Lung microvascular endothelial cell (primary cell): ENCODE measurements around the gene CMPK1. TPM values are rescaled to one million over a fixed set of nuclear protein-coding genes. Genes with fewer than 3 reads are reported as not detected.
"Not testable (repeated sequence)": the region's sequence is repeated elsewhere in the genome, so short reads cannot be mapped to it uniquely, and the experiment has no call there.

Experiments
- DNase-seq, 2 donors: peaks; one replicate each; pipeline versions ENCODE4 v3.0.0 to v3.0.0-alpha.2; 2010; ENCODE audit warnings: low read depth in 2 of 2
- total RNA-seq: library from RNA; depleted of rRNA; stranded (reverse); fragments of >200 nt; gene quantifications from 2 replicates; pipeline ENCODE4 v1.2.1, GENCODE V29; 2014

CMPK1 gene
- 71.0 and 80.2 TPM in 2 replicates for total RNA-seq

GRCh38 chr1:47333578-47333921 is at the start of gene CMPK1:
Gene CMPK1, plus strand, starts transcription at chr1:47333790. Its CDS starts 156 bp downstream, at chr1:47333946.
- peak; percentile 86 to 91 for DNase-seq

DNA sequence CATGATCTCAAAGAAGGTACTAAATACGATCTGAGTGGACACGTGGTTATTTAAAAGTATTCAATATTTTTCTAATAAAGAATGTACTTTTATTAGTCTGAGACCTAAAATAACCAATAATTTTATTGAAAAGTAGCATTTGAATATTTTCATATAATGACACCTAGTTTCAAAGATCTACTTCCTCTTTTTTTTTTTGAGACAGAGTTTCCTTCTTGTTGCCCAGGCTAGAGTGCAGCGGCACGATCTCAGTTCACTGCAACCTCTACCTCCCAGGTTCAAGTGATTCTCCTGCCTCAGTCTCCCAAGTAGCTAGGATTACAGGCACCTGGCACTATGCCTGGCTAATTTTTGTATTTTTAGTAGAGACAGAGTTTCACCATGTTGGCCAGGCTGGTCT is 45.5 kb upstream of the CMPK1 start:
- DNase-seq, result not testable (repeated sequence)

DNA sequence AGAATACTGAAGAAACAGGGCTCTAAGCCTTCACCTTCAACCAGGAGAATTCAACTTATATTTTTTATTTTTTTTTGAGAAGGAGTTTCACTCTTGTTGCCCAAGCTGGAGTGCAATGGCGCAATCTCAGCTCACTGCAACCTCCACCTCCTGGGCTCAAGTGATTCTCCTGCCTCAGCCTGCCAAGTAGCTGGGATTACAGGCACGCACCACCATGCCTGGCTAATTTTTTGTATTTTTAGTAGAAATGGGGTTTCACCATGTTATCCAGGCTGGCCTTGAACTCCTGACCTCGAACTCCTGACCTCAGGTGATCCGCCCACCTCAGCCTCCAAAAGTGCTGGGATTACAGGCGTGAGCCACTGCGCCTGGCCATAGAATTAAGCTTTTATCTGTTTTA is 38.7 kb upstream of the CMPK1 start:
- DNase-seq, result not testable (repeated sequence)

- DNase-seq, result no peak
Observed at GRCh38 chr1:47295579-47295978, 38.0 kb upstream of the CMPK1 start.

DNA sequence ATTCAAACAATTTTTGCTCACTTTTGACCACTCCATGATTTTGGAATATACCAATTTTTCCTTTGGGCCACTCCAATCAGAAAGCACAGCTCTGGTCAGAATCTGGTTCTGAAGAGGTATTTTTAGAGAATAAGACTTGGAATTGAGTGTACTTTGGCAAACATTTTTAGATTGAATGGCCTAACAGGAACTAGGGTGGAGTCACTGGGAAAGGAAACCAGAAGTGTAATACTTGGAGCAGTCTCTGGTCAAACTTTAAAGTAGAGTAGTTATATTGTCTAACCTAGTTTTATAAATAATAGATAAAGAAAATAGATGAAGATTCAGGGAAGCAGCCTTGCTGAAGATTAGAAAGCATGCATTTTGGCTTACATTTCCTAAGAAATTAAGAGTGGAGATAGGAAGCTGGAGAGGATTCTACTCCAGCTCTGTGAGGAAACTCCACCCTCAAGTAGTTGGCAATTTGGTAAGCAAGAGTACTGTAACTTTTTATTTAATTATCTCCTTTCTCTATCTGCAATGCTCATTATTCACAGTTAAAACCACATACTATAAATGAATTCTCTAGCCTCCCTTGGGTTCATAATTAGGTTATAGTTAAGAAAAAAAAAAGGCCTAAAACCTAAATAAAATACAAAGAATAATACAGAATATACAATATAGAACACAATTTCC is 35.4 kb upstream of the CMPK1 start:
- DNase-seq, result peak; percentile 26 to 35

- no peak for DNase-seq
Observed at GRCh38 chr1:47302472-47302871, 31.1 kb upstream of the CMPK1 start.

DNA sequence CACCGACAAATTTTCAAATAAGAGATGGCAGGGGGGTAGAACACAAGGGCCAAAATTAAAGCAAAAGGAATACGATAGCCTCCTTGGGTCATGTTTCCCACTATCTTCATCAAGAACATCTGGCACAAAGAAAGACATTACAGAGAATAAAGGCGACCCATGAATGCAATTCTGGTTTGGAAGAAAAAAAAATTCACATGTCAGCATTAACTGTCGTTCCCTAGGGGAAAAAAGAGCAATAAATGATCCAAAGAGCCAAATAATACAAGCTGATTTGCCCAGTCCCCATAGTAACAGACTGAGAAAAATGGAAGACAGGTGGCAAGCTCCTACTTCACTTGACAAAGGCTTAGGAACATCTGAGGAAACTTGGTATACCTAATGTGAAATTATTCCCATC is 24.2 kb upstream of the CMPK1 start:
- DNase-seq, result no peak

- peak; percentile 100 for DNase-seq
Observed at GRCh38 chr1:47313915-47314664, 19.5 kb upstream of the CMPK1 start, which contains the start of gene STIL. Gene STIL, minus strand, starts transcription at chr1:47314147. Its CDS starts 3,828 bp downstream, at chr1:47310319.

DNA sequence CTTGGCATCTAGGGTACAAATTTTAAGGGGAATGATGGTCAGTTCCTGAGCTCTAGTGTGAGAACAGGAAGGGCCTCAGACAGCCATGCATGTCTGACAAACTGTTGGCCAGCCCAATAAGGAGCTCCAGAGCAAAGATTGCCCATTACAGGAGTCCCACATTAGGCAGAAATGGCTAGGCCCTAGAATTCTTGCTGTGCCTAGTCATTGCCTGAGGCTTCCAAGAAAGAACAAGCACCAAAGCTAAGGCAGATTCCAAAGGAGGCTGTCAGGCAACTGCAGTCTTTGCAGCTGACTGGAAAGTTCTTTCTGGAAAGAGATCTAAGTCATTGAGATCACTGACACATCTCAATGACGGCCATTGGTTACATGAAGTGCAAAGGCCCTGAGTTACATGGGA is 15.7 kb upstream of the CMPK1 start:
- peak in 1 of 2 donors; percentile 16 for DNase-seq

DNA sequence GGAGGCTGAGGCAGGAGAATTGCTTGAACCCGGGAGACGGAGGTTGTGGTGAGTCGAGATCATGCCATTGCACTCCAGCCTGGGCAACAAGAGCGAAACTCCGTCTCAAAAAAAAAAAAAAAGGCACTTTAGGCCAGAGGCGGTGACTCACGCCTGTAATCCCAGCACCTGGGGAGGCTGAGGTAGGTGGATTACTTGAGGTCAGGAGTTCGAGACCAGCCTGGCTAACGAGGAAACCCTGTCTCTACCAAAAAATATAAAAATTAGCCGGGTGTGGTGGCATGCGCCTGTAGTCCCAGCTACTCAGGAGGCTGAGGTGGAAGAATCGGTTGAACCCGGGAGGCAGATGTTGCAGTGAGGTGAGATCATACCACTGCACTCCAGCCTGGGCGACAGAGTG is 13.6 kb upstream of the CMPK1 start:
- DNase-seq, result not testable (repeated sequence)

GRCh38 chr1:47323599-47324031 is 10.0 kb upstream of the CMPK1 start:
- DNase-seq, result no peak

- DNase-seq, result no peak
Observed at GRCh38 chr1:47324682-47325081, 8.9 kb upstream of the CMPK1 start.

- DNase-seq, result peak in 1 of 2 donors; percentile 2
Observed at GRCh38 chr1:47325528-47325927, 8.1 kb upstream of the CMPK1 start.

DNA sequence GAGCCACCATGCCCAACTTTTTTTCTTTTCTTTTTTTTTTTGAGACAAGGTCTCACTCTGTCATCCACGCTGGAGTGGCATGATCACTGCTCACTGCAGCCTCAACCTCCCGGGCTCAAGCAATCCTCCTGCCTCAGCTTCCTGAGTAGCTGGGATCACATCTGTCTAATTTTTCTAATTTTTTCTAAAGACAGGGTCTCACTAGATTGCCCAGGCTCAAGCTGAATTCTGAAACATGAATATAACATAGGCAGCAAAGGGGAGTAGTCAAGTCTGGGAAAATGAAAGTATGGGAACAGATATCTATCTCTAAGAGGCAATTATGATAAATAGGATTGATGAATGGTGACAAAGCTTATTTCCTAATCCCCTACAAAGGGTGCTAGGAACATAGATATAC is 7.3 kb upstream of the CMPK1 start:
- DNase-seq, result no peak

DNA sequence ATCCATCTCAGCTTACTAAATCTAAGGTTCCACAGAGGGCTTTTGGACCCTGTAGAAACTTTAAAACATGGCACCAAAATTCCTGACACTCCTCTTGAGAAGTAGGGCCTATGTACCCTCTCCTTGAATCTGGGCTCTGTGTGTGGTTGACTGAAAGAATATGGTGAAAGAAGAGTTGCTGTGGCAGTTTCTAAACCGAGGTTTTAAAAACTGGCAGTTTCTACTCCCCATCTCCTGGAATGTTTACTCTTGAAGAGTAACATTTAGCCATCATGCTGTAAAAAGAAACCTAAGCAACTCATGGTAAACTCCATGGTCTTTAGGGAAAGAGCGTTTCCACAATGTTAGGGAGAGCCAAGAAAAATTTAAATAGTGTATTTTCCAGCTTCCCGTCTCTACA is 4.6 kb upstream of the CMPK1 start:
- no peak for DNase-seq

- no peak for DNase-seq
Observed at GRCh38 chr1:47330212-47330611, 3.4 kb upstream of the CMPK1 start.

- DNase-seq, result no peak
Observed at GRCh38 chr1:47331875-47332274, 1.7 kb upstream of the CMPK1 start.

GRCh38 chr1:47332779-47333577 is 612 bp upstream of the CMPK1 start:
- peak in 1 of 2 donors; percentile 2 for DNase-seq

GRCh38 chr1:47333922-47334764 is 553 bp downstream of the CMPK1 start:
- peak; percentile 84 for DNase-seq

DNA sequence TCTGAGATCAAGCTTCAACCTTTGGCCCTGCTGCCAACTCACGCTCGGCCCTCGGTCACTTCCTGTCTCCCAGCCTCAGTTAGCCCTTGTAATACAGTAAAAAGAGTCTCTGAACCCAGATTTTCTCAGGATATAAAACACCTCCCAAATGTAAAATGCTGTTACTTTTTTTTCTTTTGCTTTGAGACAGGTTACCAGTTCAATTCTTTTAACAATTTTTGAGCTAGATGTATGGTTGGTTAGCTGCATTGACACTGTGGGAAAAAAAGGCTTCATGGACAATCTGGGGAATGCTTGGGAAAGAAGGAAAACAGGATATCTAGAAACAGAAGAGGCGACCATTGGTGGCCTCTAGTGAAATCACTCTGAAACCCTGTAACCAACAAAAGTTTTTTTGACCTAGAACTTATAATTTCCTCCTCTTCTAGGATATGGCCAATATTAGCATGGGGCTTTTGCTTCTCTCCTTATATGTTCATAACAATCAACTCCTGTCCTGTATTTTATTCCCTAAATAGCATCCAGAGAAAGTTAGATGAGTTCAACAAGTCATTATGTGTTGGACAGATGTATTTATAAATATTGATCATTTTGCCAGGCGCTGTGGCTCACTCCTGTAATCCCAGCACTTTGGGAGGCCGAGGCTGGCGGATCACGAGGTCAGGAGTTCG is 1.3 kb downstream of the CMPK1 start:
- peak in 1 of 2 donors; percentile 17 for DNase-seq

- no peak for DNase-seq
Observed at GRCh38 chr1:47337350-47337749, 3.8 kb downstream of the CMPK1 start.
